Cardiac atrium fibroblast (primary cell): ENCODE results near the gene RAB8B. TPM values are rescaled to one million over a fixed set of nuclear protein-coding genes. Genes with fewer than 3 reads are reported as not detected.

Experiments used
- total RNA-seq: library from RNA; depleted of rRNA; stranded (reverse); fragments of >200 nt; gene quantifications from 2 replicates; pipeline ENCODE4 v1.2.3, GENCODE V29; 2015

RAB8B gene
- 68.4 and 81.0 TPM in 2 replicates for total RNA-seq

GRCh38 chr15:63188926-63189871 lies at the start of gene RAB8B:
RAB8B (plus strand) TSS chr15:63189606; CDS start chr15:63189625, 19 bp downstream.

GRCh38 chr15:63157118-63157843 lies 32.1 kb upstream of the RAB8B start, which contains the start of gene RPS27L:
RPS27L (minus strand) TSS chr15:63157477; CDS start chr15:63157405, 72 bp downstream.

GRCh38 chr15:63277038-63277892 lies 87.9 kb downstream of the RAB8B start, which contains the start of gene APH1B:
APH1B (plus strand) TSS chr15:63277605; CDS start chr15:63277624, 19 bp downstream.

Other genes starting within 250 kb of the RAB8B start
- gene TPM1, start 146.9 kb upstream of the RAB8B start, total RNA-seq = 189 and 217 TPM in 2 replicates
- gene LACTB, start 67.7 kb upstream of the RAB8B start, total RNA-seq = 24.1 and 24.7 TPM in 2 replicates
- gene RPS27L, start 32.1 kb upstream of the RAB8B start, total RNA-seq = 101 and 203 TPM in 2 replicates
- gene APH1B, start 88.0 kb downstream of the RAB8B start, total RNA-seq = 20.6 and 30.1 TPM in 2 replicates
- gene CA12, start 192.2 kb downstream of the RAB8B start, total RNA-seq = 64.3 and 163 TPM in 2 replicates